CD4-positive, alpha-beta T cell treated with Interleukin-17A for 4 hours (primary cell): ENCODE measurements around the gene F2.

Experiments used
- DNase-seq: peaks from one replicate; pipeline ENCODE4 v3.0.0-alpha.2; 2020; ENCODE audit warnings: mixed read lengths

F2 gene

GRCh38 chr11:46743693-46744339 is 24.8 kb downstream of the F2 start:
- DNase-seq: no peak

GRCh38 chr11:46745328-46745727 is 26.3 kb downstream of the F2 start:
- DNase-seq: no peak

GRCh38 chr11:46745995-46746394 is 27.0 kb downstream of the F2 start:
- DNase-seq: no peak

- DNase-seq: no peak
Measured at GRCh38 chr11:46747150-46747549, 28.1 kb downstream of the F2 start.

GRCh38 chr11:46755962-46756361 is 36.9 kb downstream of the F2 start:
- no peak for DNase-seq

- DNase-seq: no peak
Measured at GRCh38 chr11:46759196-46759595, 40.2 kb downstream of the F2 start.

GRCh38 chr11:46760429-46761128 is 41.6 kb downstream of the F2 start:
- no peak for DNase-seq

- no peak for DNase-seq
Measured at GRCh38 chr11:46761807-46762206, 42.8 kb downstream of the F2 start.

GRCh38 chr11:46762248-46762647 is 43.2 kb downstream of the F2 start:
- no peak for DNase-seq

- DNase-seq: no peak
Measured at GRCh38 chr11:46766656-46767055, 47.6 kb downstream of the F2 start.

- DNase-seq: no peak
Measured at GRCh38 chr11:46769636-46770221, 50.7 kb downstream of the F2 start.

GRCh38 chr11:46776878-46777277 is 57.9 kb downstream of the F2 start:
- DNase-seq: no peak

- DNase-seq: no peak
Measured at GRCh38 chr11:46778416-46778815, 59.4 kb downstream of the F2 start.
